ENCODE results near the gene SMARCA5. TPM values are rescaled to one million over a fixed set of nuclear protein-coding genes. Genes with fewer than 3 reads are reported as not detected.
"Not testable (repeated sequence)": the region's sequence is repeated elsewhere in the genome, so short reads cannot be mapped to it uniquely, and the experiment has no call there.

SMARCA5 gene, protein sequence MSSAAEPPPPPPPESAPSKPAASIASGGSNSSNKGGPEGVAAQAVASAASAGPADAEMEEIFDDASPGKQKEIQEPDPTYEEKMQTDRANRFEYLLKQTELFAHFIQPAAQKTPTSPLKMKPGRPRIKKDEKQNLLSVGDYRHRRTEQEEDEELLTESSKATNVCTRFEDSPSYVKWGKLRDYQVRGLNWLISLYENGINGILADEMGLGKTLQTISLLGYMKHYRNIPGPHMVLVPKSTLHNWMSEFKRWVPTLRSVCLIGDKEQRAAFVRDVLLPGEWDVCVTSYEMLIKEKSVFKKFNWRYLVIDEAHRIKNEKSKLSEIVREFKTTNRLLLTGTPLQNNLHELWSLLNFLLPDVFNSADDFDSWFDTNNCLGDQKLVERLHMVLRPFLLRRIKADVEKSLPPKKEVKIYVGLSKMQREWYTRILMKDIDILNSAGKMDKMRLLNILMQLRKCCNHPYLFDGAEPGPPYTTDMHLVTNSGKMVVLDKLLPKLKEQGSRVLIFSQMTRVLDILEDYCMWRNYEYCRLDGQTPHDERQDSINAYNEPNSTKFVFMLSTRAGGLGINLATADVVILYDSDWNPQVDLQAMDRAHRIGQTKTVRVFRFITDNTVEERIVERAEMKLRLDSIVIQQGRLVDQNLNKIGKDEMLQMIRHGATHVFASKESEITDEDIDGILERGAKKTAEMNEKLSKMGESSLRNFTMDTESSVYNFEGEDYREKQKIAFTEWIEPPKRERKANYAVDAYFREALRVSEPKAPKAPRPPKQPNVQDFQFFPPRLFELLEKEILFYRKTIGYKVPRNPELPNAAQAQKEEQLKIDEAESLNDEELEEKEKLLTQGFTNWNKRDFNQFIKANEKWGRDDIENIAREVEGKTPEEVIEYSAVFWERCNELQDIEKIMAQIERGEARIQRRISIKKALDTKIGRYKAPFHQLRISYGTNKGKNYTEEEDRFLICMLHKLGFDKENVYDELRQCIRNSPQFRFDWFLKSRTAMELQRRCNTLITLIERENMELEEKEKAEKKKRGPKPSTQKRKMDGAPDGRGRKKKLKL
- 68.6 and 107 TPM in 2 replicates for total RNA-seq

DNA sequence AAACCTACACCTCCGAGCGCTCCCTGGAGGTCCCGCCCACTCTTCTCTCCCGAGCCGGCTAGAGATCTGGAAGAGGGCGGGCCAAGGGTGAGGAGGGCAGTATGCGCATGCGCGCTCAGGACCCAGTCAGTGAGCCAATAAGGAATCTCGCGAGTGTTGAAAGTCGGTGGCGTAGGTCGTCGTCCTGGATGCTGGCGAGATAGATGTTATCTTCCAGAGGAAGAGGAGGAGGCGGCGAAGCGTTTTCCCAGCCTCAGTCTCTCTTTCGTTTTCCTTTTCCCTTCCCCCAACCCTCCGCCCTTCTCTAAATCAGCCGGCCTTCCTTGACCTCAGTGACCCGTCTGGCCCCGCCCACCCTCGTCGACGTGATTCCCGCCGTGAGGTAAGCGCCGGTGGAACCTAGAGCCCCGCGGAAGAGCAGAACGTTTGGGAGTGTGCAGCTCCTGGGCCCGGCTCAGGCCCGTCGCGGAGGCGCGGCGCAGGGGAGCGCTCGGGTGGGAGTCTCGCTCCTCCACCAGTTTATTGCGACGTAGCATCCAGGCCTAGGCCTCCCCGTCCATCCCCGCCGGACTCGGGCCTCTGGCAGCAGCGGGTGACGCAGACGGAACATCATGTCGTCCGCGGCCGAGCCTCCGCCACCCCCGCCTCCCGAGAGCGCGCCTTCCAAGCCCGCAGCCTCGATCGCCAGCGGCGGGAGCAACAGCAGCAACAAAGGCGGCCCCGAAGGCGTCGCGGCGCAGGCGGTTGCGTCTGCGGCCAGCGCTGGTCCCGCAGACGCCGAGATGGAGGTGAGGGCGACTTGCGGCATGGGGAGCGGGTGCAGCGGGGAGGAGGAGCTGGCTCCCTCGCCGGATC lies at the start of gene SMARCA5:
Gene SMARCA5, plus strand, starts transcription at position 389 of the 855 bp plus-strand sequence. Its CDS starts 223 bp downstream, at position 612.
- peak; percentile 96 for DNase-seq (ENCODE audit: low read depth)

DNA sequence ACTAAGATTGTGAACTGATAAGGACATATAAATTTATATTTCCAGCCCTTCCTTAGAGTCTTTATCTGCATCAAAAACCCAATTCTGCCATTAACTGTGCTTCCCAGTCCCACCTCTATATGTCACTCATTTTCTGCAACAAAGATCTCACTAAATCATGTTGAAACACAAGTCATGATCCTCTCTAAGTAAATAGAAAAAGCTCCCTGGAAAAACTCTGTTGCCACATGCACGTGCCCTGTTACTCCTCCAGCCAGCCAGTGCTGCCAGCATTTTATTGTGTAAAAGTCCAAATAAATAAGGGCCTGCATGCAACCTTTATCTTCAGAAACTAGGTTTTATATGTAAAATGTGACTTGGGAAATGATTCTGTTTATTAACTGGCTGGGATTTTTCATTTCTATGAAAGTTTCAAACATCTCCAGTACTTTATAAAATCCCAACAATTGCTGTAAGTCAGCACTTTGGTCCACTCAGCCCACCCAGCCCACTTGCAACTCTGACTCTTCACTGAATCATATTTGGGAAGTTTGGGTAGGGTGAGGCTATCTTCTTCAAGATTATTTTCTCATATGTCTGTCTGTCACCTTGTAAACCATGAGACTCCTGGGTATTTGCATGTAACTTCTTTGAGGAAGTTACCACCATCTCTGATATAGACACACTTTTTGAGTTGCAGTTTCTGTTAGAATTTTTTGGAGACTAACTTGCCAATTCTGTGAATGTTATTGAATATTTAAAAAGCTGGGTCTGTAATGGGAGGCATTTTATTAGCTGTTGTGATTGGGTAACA lies 40.0 kb upstream of the SMARCA5 start:
- DNase-seq (ENCODE audit: low read depth) = no peak

DNA sequence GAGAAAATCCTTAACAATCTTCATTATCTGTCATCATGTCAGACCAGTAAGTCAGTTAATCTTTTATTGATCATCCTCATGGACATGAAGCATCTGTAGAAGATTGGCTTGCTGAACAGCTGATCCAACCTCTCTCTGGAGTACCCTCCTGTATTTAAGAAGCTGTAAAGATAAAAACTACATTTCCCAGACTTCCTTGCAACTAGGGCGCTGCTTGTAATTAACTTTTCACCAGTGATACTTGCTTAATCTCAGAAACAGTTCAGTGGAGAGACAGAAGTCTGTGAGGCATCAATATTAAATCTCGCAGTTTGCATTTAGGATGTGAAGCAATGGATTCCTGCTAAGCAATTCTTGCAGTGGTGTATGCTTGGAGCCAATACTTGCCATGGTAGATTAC lies 36.0 kb upstream of the SMARCA5 start:
- DNase-seq (ENCODE audit: low read depth) = no peak

DNA sequence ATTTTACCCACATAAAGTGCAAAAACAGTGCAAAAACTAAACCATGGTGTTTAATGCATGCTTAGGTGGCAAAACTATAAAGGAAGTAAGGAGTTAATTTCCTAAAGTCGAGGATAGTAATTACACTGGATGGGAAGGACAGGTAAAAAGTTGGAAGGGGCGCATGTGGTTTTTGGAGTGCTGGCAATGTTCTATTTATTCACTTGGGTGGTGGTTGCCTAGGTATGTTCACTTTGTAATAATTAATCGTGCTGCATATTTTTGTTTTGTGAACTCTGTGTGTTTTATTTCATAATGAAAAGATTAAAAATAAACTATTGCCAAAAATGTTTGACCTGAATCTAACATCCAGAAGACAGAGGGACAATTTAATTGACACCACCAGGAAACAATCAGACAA lies 32.1 kb upstream of the SMARCA5 start:
- no peak for DNase-seq (ENCODE audit: low read depth)

DNA sequence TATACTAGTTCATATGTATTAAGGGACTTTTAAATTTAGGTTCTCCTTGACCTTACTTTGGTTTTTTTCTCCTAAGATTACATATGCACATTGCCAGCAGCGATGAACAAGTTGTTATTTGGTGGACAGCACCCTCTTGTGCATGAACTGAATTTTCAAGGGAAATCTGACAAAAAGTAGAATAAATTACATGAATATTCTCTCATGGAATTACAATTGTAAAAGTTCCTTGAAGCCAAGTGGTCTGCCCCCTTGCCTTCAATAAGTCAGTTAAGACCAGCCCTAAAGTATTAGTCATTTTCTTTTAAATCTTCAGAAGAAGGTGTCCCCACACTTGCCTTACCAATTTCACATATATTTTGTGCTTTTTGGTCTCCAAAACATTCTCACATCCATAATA lies 30.7 kb upstream of the SMARCA5 start:
- DNase-seq (ENCODE audit: low read depth) = peak; percentile 61

DNA sequence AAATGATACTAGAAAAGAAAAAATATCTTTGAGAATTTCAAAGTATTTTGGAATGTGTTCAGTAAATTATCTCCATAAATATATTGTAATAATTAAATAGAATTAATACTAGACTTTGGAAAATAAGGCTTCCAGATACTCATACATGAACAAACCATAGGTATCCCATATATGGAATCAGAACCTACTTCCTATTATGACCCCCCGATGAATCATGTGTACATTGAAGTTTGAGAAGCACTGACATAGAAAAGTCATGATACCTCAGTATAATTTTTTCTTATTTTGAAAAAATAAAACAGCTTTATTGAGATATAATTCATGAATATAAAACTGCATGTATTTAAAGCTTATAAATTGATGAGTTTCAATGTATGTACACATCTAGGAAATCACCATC lies 27.2 kb upstream of the SMARCA5 start:
- no peak for DNase-seq (ENCODE audit: low read depth)

DNA sequence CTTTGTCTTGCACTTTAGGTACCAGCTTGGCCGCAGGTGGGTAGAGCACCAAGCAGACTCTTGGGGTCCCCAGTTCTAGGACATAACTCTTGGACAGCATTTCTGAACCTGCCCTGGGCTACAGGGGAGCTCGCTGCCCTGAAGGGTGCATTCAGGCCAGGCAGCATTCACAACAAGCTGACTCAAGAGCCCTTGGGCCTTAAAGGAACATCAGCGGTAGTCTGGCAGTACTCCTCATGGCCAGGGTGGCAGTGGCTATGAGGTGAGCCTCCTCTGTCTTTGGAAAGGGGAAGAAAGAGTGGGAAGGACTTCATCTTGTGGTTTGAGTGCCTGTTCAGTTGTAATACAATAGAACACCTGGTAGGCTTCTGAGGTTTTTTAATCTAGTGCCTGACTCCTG lies 24.8 kb upstream of the SMARCA5 start:
- DNase-seq (ENCODE audit: low read depth) = peak; percentile 18

DNA sequence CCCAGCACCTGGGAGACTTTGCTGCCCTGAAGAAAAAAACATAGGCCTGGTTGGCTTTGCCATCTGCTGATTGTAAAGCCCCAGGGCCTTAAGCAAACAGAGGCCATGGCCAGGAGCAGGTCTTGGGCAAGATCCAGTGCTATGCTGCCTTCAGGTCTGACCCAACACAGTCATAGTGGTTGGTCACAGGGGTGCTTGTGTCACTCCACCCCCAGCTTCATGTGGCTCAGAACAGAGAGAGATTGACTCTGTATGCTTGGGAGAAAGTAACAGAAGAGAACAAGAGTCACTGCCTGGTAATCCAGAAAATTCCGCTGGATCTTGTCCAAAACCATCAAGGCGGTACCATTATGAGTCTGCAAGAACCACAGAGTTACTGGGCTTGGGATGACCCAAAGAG lies 24.4 kb upstream of the SMARCA5 start:
- DNase-seq (ENCODE audit: low read depth) = peak; percentile 78

DNA sequence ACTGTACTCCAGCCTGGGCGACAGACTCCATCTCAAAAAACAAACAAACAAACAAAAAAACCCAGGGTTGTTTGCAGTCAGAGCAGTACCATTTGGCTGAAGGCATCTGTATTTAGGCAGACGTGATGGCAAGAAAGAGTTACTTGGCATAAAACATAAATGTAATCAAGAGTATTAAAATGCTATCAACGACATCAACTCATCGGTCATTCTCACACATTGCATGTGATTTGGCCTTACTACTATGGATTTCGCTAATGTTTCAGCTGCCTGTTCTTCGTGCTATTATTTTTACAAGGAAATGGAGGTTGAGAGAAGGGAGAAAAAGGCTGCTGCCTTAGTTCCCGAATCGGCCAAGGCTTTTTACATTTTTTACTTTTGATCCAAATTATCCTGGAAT lies 15.5 kb upstream of the SMARCA5 start:
- no peak for DNase-seq (ENCODE audit: low read depth)

DNA sequence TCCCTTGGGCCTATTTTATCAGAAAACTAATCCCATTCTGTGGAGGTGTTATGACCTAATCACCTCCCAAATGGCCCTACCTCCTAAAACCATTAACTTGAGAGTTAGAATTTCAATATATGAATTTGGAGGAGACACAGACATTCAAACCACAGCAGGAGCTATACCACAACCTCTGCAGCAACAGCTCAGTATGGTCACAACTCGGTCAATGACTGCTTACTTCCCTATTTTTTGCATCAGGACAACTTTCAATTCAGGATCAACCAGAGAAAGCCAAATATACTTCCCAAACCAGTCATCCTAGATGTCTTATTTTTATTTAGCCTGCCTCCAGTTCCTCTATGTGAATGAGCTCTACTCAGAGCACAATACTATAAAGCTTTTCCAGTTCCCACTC lies 11.3 kb upstream of the SMARCA5 start:
- DNase-seq (ENCODE audit: low read depth) = no peak

DNA sequence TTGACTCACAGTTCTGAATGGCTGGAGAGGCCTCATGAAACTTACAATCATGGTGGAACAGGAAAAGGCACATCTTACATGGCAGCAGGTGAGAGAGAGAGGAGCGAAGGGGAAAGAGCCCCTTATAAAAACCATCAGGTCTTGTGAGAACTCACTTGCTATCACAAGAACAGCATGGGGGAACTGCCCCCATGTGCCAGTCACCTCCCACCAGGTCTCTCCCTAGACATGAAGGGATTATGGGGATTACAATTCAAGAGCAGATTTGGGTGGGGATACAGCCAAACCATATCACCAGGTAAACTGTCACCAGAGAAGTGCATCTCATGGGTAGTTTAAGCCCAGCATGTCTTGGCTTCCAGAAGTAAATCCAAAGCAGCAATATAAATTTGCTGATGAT lies 7.5 kb upstream of the SMARCA5 start:
- DNase-seq (ENCODE audit: low read depth) = no peak

DNA sequence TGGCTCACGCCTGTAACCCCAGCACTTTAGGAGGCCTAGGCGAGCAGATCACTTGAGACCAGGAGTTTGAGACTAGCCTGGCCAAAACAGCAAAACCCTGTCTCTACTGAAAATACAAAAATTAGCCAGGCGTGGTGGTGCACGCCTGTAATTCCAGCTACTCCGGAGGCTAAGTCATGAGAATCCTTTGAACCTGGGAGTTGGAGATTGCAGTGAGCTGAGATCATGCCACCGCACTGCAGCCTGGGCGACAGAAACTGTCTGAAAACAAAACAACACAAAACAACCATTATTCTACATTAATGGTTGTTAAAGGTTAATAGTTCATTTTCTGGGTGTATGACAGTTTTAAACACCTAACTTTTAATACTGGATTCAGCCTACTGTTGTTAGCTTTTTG lies 1.6 kb upstream of the SMARCA5 start:
- no peak for DNase-seq (ENCODE audit: low read depth)

DNA sequence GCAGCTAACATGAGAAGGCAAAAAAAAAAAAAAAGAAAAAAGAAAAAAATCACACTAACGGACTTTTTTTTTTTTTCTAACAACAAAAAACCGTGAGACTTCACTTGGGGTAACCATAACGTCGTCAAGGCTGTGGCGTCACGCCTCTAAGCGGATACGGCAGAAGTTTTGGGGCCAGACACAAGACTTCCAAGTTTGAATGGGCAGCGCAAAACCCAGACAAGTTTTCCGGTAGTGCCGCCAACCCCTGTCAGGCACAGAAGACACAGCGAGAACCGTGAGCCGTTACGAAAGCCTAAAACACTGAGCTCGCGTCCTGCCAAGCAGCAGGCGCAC lies 556 bp upstream of the SMARCA5 start:
- DNase-seq (ENCODE audit: low read depth) = no peak

DNA sequence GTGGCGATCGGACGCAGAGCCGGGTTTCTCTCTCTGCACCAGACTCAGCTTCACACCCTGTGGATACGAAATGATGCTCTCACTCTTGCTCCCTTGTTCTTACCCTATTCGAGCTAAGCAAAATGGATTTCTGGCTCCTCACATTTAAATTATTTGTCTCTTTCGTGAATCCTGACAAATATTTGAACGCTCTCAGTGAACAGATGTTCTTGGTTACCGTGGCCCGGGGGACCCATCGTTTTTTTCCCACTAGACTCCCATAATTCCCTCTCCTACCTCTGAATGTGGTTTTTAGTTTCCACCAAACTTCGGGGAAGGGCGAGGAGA lies 630 bp downstream of the SMARCA5 start:
- peak; percentile 6 for DNase-seq (ENCODE audit: low read depth)

DNA sequence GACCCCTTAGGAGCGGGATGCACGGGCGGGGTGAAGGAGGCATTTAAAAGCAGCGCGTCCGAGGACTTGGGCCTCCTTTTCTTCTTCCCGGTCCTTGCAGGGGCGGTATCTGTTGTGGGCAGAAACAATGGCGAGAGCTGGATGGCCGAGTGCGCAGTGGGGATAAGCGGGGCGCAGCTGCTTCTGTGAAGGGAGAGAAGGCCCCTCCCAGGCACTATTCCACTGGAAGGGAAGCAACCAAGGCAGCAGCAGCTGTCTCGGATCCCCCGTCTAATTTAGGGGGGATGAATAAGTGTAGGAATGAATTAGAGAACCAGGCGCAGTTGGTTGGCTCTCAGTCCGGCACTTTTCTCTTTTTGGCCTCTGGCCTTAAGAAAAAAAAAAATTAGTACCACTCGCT lies 995 bp downstream of the SMARCA5 start:
- peak; percentile 9 for DNase-seq (ENCODE audit: low read depth)

DNA sequence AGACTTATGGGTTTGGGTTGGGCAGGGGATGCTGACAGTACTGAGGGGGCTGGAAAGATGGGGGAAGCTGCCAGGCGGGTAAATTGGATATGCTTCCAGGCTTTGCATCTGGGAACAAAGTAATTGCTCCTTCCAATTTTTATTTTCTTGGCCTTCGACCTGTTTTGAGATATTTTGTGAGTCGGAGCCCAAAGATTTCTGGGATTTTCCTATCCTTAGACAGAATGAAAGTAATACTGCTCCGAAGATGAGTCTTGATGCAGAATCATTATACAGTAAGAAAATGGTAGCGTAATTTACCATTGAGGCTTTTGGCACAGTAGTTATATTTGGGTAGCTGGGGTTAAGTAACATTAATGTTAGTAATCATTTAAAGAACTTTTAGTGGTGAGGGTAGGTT lies 1.4 kb downstream of the SMARCA5 start:
- DNase-seq (ENCODE audit: low read depth) = no peak

DNA sequence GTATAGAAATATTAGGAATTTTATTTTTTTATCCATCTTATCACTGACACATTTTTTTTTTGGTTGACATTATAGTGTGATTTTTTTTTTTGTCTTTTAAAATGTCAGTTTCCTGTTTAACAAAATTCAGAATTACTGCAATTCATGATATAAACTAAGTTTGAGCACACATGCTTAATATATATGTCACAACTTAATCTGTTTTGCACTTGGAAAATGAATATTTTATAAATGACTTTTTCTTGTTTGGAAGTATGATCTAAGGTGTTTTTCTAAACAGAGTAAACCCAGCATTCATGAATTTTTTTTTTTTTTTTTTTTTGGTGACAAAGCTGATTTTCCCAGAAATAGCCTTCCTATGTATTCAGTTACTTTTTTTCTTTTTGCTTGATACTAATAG lies 2.4 kb downstream of the SMARCA5 start:
- no peak for DNase-seq (ENCODE audit: low read depth)

DNA sequence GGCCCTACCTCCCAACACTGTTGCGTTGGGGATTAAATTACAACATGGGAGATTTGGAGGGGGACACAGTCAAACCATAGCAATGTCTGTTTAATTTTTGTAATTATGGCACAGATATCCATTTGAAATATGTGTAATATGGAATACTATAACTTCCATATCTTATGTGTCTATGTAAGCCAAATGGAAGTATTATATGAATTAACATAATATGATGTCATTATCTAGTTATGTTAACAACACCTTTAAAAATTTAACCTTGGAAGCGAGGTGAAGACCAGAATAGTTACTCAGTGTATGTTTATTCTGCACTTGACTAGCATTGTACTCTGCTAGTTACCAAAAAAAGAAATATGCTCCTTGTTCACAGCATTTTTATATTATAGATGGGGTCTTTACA lies 4.3 kb downstream of the SMARCA5 start:
- no peak for DNase-seq (ENCODE audit: low read depth)

DNA sequence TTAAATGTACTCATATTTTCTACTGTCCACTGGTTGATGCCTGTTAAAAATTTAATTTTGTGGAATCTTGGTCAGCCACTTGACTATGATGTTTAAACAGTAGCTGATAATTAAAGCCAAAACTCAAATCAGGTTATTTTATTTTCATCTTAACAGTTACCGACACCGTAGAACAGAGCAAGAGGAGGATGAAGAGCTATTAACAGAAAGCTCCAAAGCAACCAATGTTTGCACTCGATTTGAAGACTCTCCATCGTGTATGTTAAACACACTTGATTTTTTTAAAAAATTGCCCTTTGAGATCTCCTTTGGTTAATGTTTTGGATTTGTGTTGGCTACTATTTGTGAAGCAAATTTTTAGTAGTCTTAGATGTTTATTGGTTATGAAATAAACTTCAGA lies 10.7 kb downstream of the SMARCA5 start:
- no peak for DNase-seq (ENCODE audit: low read depth)

DNA sequence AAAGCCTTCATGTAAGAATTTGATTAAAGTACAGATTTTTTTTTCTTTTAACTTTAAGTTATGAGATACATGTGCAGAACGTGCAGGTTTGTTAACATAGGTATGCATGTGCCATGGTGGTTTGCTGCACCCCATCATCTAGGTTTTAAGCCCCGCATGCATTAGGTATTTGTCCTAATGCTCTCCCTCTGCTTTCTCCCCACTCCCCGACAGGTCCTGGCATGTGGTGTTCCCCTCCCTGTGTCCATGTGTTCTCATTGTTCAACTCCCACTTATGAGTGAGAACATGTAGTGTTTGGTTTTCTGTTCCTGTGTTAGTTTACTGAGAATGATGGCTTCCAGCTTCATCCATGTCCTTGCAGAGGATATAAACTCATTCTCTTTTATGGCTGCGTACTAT lies 14.5 kb downstream of the SMARCA5 start:
- DNase-seq (ENCODE audit: low read depth) = not testable (repeated sequence)

DNA sequence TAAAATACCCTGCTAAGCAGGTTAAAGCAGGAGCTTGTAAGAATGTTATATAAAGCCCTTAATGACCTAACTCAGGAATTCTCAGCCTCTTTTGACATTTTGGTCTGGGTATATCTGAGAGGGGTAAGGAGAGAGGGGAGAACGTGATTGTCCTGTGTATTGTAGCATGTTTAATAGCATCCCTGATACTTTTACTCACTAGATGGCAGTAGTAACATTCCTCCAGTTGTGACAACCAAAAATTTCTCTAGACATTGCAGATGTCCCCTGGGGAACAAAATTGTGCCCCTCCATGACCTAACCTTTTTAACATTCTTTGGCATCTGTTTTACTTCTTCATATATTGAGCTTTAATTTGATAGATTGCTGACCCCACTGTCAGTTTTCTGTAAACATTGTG lies 17.9 kb downstream of the SMARCA5 start:
- DNase-seq (ENCODE audit: low read depth) = no peak
